HepG2 (cell line): ENCODE results near the gene ETF1.

ENCODE experiments used
- FOXA1 ChIP-seq, 2 experiments: fragments of 450-650 bp in 1 of 2; sonication (generic) in 1 of 2; formaldehyde crosslinking in 1 of 2; IDR thresholded peaks; 2 replicates each; pipeline versions ENCODE4 v1.4.0 to v1.6.1; 2016 to 2020; ENCODE audit warnings: missing genetic modification reagents in 1 of 2
- KLF6 ChIP-seq: IDR thresholded peaks from 2 replicates; pipeline ENCODE4 v1.8.0; 2016; ENCODE audit warnings: missing biosample characterization, missing genetic modification reagents
- NCOR1 ChIP-seq: fragments of 200-600 bp; sonication (generic); IDR thresholded peaks from 2 replicates; pipeline ENCODE4 v1.7.0; 2017; ENCODE audit warnings: antibody characterized with exemption, low read length, borderline replicate concordance
- NFE2L2 ChIP-seq: fragments of 150-350 bp; IDR thresholded peaks from 2 replicates; pipeline ENCODE4 v1.6.1; 2014; ENCODE audit warnings: low read length
- PRDM10 ChIP-seq: sonication (generic); formaldehyde crosslinking; IDR thresholded peaks from 2 replicates; pipeline ENCODE4 v1.4.0; 2020; ENCODE audit warnings: low read depth, missing genetic modification reagents
- SMC3 ChIP-seq: IDR thresholded peaks from 2 replicates; pipeline ENCODE4 v1.6.1; 2011; ENCODE audit warnings: low read length, improper control_type of control experiment
- SNRNP70 ChIP-seq: fragments of 200-400 bp; formaldehyde crosslinking; IDR thresholded peaks from 2 replicates; pipeline ENCODE4 v1.6.1; 2017; ENCODE audit warnings: mild to moderate bottlenecking, low read depth, low read length, moderate library complexity
- TBP ChIP-seq: sonication (generic); formaldehyde crosslinking; IDR thresholded peaks from 2 replicates; pipeline ENCODE4 v1.5.0; 2020; ENCODE audit warnings: missing genetic modification reagents
- ZNF143 ChIP-seq: sonication (generic); formaldehyde crosslinking; IDR thresholded peaks from 2 replicates; pipeline ENCODE4 v1.4.0; 2020; ENCODE audit warnings: missing genetic modification reagents
- ZNF354B ChIP-seq: sonication (generic); formaldehyde crosslinking; IDR thresholded peaks from 2 replicates; pipeline ENCODE4 v1.8.0; 2022; ENCODE audit warnings: mild to moderate bottlenecking, missing genetic modification reagents
- ZNF569 ChIP-seq: sonication (generic); formaldehyde crosslinking; IDR thresholded peaks from 2 replicates; pipeline ENCODE4 v1.5.0; 2020; ENCODE audit warnings: mild to moderate bottlenecking, missing genetic modification reagents, moderate library complexity, borderline replicate concordance

- TF ChIP-seq SMC3 (no peak), FOXA1 (IDR thresholded peaks at IDR 0.05) (no peak), FOXA1 (CRISPR knock-in tag; IDR thresholded peaks at IDR 0.05) (no peak), KLF6 (no peak), SNRNP70 (no peak), ZNF354B (CRISPR knock-in tag) (no peak), NFE2L2 (no peak), PRDM10 (no peak), ZNF143 (CRISPR knock-in tag) (no peak), ZNF569 (CRISPR knock-in tag) (no peak), NCOR1 (no peak), TBP (CRISPR knock-in tag) (no peak)
Measured at GRCh38 chr5:138564242-138564641, 21.2 kb upstream of the ETF1 start.
